Measurements from ENCODE around the gene ZNF540.
A peak's percentile ranks its signal among the peaks of the same experiment; 100 is the strongest.

- TF ChIP-seq POLR2AphosphoS5 (IDR thresholded peaks at IDR 0.05) (peak in 1 of 3 donors; percentile 21), EP300 (IDR thresholded peaks at IDR 0.05) (no peak), POLR2A (IDR thresholded peaks at IDR 0.05) (no peak)
- TF ChIP-seq, protein P1, sequence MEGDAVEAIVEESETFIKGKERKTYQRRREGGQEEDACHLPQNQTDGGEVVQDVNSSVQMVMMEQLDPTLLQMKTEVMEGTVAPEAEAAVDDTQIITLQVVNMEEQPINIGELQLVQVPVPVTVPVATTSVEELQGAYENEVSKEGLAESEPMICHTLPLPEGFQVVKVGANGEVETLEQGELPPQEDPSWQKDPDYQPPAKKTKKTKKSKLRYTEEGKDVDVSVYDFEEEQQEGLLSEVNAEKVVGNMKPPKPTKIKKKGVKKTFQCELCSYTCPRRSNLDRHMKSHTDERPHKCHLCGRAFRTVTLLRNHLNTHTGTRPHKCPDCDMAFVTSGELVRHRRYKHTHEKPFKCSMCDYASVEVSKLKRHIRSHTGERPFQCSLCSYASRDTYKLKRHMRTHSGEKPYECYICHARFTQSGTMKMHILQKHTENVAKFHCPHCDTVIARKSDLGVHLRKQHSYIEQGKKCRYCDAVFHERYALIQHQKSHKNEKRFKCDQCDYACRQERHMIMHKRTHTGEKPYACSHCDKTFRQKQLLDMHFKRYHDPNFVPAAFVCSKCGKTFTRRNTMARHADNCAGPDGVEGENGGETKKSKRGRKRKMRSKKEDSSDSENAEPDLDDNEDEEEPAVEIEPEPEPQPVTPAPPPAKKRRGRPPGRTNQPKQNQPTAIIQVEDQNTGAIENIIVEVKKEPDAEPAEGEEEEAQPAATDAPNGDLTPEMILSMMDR (IDR thresholded peaks at IDR 0.05), result no peak
Measured at GRCh38 chr19:37594982-37595382, 306 bp downstream of the ZNF540 start.

All from stomach (tissue), 4 donors.